ENCODE measurements around the gene CALY.

CALY gene

DNA sequence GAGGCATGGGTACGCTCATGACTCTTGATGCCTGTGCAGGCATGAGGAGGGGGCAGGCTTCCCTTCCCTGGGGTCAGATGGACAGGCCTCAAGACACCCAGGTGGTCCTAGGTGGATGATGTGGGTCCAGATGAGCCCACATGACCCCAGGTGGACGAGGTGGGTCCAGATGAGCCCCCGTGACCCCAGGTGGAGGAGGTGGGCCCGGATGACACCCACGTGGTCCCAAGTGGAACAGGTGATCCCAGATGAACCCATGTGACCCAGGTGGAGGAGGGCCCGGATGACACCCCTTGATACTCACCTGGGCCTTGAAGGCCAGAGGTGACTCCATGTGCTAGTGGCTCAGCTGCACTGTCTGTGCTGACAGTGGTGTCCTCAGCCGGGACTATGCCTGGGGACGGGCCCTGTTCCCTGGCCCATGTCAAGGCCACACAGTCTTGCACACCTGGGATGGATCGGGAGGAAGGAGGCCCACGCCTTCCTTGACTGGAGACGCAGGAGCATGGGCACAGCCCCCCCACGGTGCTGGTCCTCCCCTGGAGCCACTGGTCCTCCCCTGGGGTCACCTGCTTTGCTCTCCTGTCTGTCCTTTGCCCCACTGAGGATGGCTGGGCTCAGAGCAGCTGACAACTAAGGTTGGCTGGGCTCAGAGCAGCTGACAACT, 13.7 kb upstream of the CALY start:
- no peak overlapping the region for H3K4me3 ChIP-seq (replicated peaks; ENCODE audit: low read depth, low read length)
- no peak for DNase-seq (ENCODE audit: extremely low read depth, low read depth)
- no peak for TF ChIP-seq CTCF (IDR thresholded peaks at IDR 0.05; ENCODE audit: low read depth, low read length, missing control alignments)

DNA sequence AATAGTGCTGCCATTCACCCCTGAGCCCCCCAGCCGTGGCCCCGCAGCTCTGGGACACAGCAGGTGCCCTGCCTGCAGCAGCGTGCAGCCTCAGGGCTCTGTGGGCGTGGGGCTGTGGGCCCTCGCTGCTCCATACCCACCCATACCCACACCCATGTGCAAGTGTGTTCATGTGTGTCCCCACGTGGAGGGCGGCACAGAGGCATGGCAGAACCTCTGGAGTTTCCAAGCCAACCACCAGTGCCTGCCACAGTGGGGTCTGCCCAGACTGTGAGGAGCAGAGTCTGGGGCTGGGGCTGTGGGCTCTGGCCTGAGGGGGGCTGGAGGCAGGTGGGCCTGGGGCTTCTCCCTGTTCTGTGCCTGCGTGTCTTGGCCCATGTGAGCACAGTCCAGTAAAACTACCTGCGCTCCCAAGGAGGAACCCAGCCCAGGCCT, 12.9 kb upstream of the CALY start:
- no peak for TF ChIP-seq CTCF (IDR thresholded peaks at IDR 0.05; ENCODE audit: low read depth, low read length, missing control alignments)

GRCh38 chr10:133349160-133349568, 12.5 kb upstream of the CALY start:
- DNase-seq (ENCODE audit: extremely low read depth, low read depth): no peak
- no peak overlapping the region for H3K4me3 ChIP-seq (replicated peaks; ENCODE audit: low read depth, low read length)
- no peak for TF ChIP-seq CTCF (IDR thresholded peaks at IDR 0.05; ENCODE audit: low read depth, low read length, missing control alignments)

More for the DNA sequence above, 12.9 kb upstream of the CALY start:
- no peak for DNase-seq (ENCODE audit: extremely low read depth, low read depth)
- no peak overlapping the region for H3K4me3 ChIP-seq (replicated peaks; ENCODE audit: low read depth, low read length)

DNA sequence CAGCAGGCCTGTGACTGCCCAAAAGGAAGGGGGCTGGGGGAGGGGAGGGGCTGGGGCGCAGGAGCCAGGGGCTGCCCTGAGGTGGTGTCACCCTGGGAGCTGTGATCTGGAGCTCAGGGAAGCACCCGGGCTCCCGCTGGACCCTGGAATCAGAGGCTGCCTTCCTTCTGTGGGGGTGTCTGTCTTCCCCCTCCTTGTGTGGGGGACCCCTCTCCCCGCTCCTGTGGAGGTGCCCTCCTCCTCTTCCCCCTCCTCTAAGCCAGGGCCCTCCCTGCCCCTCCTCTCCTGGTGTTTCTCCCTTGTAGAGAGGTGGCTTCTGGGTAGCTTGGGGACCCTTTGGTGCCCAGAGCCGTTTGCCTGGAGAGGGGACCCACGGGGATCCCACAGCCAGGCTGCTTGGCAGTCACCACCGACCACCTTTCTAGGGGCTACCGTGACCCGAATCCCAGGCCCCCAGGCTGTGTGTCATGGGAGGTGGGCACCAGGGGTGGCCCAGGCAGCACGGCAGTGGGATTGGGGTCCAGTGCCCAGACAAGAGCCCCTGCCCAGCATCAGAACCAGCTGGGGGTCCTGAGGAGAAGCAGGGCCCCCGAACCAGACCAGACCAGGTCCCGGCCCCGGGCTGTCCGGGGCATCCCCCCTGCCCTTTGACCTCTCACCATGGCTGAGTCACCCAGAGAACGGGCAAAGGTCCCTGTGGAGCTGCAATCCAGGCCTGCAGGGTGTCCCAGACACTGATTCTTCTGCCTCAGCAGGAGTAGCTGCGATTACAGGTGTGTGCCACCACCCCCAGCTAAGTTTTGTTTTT, 11.2 kb upstream of the CALY start:
- no peak for DNase-seq (ENCODE audit: extremely low read depth, low read depth)
- no peak for TF ChIP-seq CTCF (IDR thresholded peaks at IDR 0.05; ENCODE audit: low read depth, low read length, missing control alignments)
- H3K4me3 ChIP-seq (replicated peaks; ENCODE audit: low read depth, low read length): no peak overlapping the region

- no peak for DNase-seq (ENCODE audit: extremely low read depth, low read depth)
- no peak for TF ChIP-seq CTCF (IDR thresholded peaks at IDR 0.05; ENCODE audit: low read depth, low read length, missing control alignments)
These were observed 9.7 kb upstream of the CALY start for GRCh38 chr10:133346413-133346812.

GRCh38 chr10:133344236-133344635, 7.5 kb upstream of the CALY start:
- no peak overlapping the region for H3K4me3 ChIP-seq (replicated peaks; ENCODE audit: low read depth, low read length)
- no peak for DNase-seq (ENCODE audit: extremely low read depth, low read depth)
- TF ChIP-seq CTCF (IDR thresholded peaks at IDR 0.05; ENCODE audit: low read depth, low read length, missing control alignments): no peak

More at GRCh38 chr10:133346413-133346812, 9.7 kb upstream of the CALY start:
- H3K4me3 ChIP-seq (replicated peaks; ENCODE audit: low read depth, low read length): no peak overlapping the region
